Common myeloid progenitor, CD34-positive (primary cell): ENCODE results near the gene SLC25A44.
A peak's percentile ranks its signal among the peaks of the same experiment; 100 is the strongest.

ENCODE experiments used
- CTCF ChIA-PET: fragments of 350-600 bp; sonication (Branson Sonifier 250); formaldehyde crosslinking; loops from one replicate; lab custom pipeline; 2021; ENCODE audit warnings: antibody characterized with exemption; lab: Charles Lee
- POLR2A ChIA-PET: fragments of 350-600 bp; sonication (Branson Sonifier 250); formaldehyde crosslinking; loops from one replicate; lab custom pipeline; 2021; ENCODE audit warnings: antibody characterized with exemption; lab: Charles Lee
- DNase-seq, 3 donors: peaks; one replicate each; pipeline versions ENCODE4 v3.0.0 to v3.0.0-alpha.2; 2013
- H3K27ac ChIP-seq, 2 experiments: 1 replicate in 1 of 2; 2 replicates in 1 of 2; pipeline ENCODE4 v1.7.0; 2013; ENCODE audit warnings: inconsistent platforms in 2 of 2, low read length in 2 of 2, mild to moderate bottlenecking in 2 of 2, low read depth in 1 of 2, moderate library complexity in 1 of 2; ENCODE audit not compliant: severe bottlenecking in 2 of 2, insufficient read depth in 1 of 2, poor library complexity in 1 of 2
- H3K27me3 ChIP-seq, 5 experiments: replicated peaks in 2 of 5; 1 replicate in 3 of 5; 2 replicates in 2 of 5; pipeline versions ENCODE4 v1.6.1 to v1.7.0; 2013; ENCODE audit warnings: low read length in 4 of 5, mild to moderate bottlenecking in 2 of 5, moderate library complexity in 2 of 5, inconsistent platforms in 1 of 5; ENCODE audit not compliant: insufficient read depth in 5 of 5, control insufficient read depth in 4 of 5
- H3K36me3 ChIP-seq, 4 experiments: 1 replicate in 2 of 4; 2 replicates in 2 of 4; pipeline versions ENCODE4 v1.6.1 to v1.7.0; 2013; ENCODE audit warnings: low read length in 3 of 4, control low read depth in 1 of 4, mild to moderate bottlenecking in 1 of 4; ENCODE audit not compliant: control insufficient read depth in 4 of 4, insufficient read depth in 4 of 4
- H3K4me1 ChIP-seq, 4 experiments: 1 replicate in 3 of 4; 2 replicates in 1 of 4; pipeline versions ENCODE4 v1.6.1 to v1.7.1; 2013; ENCODE audit warnings: low read length in 3 of 4, mild to moderate bottlenecking in 3 of 4, control low read depth in 1 of 4, inconsistent platforms in 1 of 4, moderate library complexity in 1 of 4; ENCODE audit not compliant: control insufficient read depth in 4 of 4, insufficient read depth in 4 of 4; ENCODE audit errors: control extremely low read depth in 1 of 4
- H3K4me3 ChIP-seq, 7 experiments: 1 replicate in 4 of 7; 2 replicates in 3 of 7; pipeline versions ENCODE4 v1.5.1 to v1.7.0; 2013; ENCODE audit warnings: mild to moderate bottlenecking in 7 of 7, low read length in 6 of 7, moderate library complexity in 6 of 7, inconsistent platforms in 2 of 7, low read depth in 2 of 7, control low read depth in 1 of 7; ENCODE audit not compliant: insufficient read depth in 4 of 7, control insufficient read depth in 1 of 7; ENCODE audit errors: extremely low read depth in 1 of 7
- H3K9me3 ChIP-seq, 5 experiments: 1 replicate in 4 of 5; 2 replicates in 1 of 5; pipeline versions ENCODE4 v1.6.1 to v1.7.1; 2013; ENCODE audit warnings: low read length in 4 of 5, mild to moderate bottlenecking in 2 of 5, inconsistent platforms in 1 of 5, low read depth in 1 of 5, moderate library complexity in 1 of 5; ENCODE audit not compliant: control insufficient read depth in 4 of 5, insufficient read depth in 2 of 5; ENCODE audit errors: control extremely low read depth in 1 of 5
- WGBS: methylation state at CpG from one replicate; pipeline ENCODE4 v1.1.5; 2013; ENCODE audit not compliant: insufficient coverage; 5-methylcytosine and 5-hydroxymethylcytosine counted together

The SLC25A44 gene

DNA sequence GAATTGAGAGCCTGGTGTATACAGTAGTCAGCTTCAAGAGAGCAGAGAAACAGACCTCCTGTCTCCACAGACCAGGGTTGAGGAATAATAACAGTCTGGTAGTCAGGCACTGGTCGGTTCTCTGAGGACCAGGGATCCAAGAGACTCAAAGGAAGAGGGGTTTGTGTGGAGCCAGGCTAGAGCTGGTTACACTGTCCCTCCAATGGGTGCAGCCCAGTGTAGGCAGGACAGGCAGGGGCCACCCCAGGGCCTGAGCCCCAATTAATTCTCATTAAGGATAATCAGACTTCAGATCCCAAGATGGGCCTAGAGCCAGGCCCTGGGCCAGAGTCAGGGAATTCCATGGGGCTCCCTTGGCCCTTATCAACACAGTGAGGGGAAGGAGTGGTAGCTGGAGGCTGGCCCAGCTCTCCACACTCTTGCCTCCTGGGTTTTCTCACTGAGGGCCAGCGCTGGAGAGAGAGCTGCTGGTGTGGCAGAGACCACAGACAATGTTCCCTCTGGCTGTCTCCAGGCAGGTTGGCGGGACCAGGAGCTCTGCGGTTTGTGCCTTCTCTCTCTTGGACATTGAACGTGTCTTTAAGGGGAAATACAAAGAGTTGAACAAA is 31.4 kb upstream of the SLC25A44 start:
- DNase-seq = no peak
- Histone ChIP-seq H3K36me3 (peaks cover 0 to 31% (median 6%) of the 10 kb centered on the region in 4 experiments), H3K9me3 (no peaks in the 10 kb centered on the region), H3K27me3 (no peaks in the 10 kb centered on the region), H3K4me1 (peaks cover 0 to 15% (median 13%) of the 10 kb centered on the region in 4 experiments), H3K27ac (no peak overlapping the region), H3K4me3 (no peak overlapping the region)
- WGBS = 98% methylated on average over 5 of the region's 5 CpGs
- ChIA-PET CTCF (interaction anchor here (1.3 to 4.5 kb wide), 3 partner anchors 12 to 62 kb away, joined by 3 to 25 read pairs (median 4); no protein-coding TSS in a partner anchor), POLR2A (no interaction called here)

GRCh38 chr1:156163712-156164111 is 30.2 kb upstream of the SLC25A44 start:
- DNase-seq = no peak
- CTCF ChIA-PET = interaction anchor here (0.7 to 4.5 kb wide), 6 partner anchors 9 to 154 kb away, joined by 3 to 25 read pairs (median 4); no protein-coding TSS in a partner anchor
- Histone ChIP-seq H3K36me3 (peaks cover 0 to 25% (median 3%) of the 10 kb centered on the region in 4 experiments), H3K27ac (no peak overlapping the region), H3K27me3 (no peaks in the 10 kb centered on the region), H3K4me3 (no peak overlapping the region), H3K4me1 (peaks cover 0 to 15% (median 13%) of the 10 kb centered on the region in 4 experiments), H3K9me3 (no peaks in the 10 kb centered on the region)
- no CpG with 5 or more reads among the region's 1 CpG for WGBS
- POLR2A ChIA-PET = interaction anchor here (0.7 kb wide), 1 partner anchor 16 kb away, joined by 3 read pairs; no protein-coding TSS in a partner anchor

DNA sequence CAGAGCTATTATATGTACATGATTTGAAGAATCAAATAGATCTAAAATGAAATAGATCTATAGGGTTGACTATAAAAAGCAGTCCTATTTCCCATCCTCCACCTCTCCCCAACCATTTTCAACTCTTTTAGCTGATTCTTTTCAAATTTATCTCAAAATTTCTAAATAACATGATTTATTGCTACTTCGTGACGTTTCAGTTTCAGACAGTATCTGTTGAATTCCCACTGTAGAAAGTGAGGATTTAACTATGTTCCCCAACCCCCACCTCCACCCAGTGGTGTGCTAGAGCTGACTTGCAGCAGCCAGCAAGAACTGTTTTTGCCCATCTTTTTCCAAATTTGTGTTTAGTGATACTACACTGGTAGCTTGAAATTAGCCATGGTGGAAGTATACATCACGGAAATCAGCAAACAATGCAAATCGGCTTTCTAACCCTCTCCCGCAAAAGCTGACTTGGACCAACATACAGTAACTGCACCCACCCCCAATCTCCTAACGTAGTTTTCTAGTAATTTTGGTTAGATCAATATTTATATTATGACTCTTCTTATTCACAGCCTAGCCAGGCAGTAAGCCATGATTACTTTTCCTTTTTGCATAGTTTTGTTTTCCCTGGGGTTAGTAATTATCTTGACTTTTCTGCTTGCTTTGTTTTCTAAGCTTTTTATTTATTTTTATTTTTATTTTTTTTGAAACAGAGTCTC is 29.6 kb upstream of the SLC25A44 start:
- Histone ChIP-seq H3K27ac (no peak overlapping the region), H3K27me3 (no peaks in the 10 kb centered on the region), H3K4me1 (peaks cover 0 to 15% (median 13%) of the 10 kb centered on the region in 4 experiments), H3K4me3 (no peak overlapping the region), H3K9me3 (no peaks in the 10 kb centered on the region), H3K36me3 (peaks cover 0 to 27% (median 2%) of the 10 kb centered on the region in 4 experiments)
- CTCF ChIA-PET = interaction anchor here (0.7 to 4.5 kb wide), 9 partner anchors 8 to 153 kb away, joined by 3 to 25 read pairs (median 3); no protein-coding TSS in a partner anchor
- WGBS = 93% methylated on average over 3 of the region's 6 CpGs
- POLR2A ChIA-PET = interaction anchor here (0.7 kb wide), 1 partner anchor 16 kb away, joined by 3 read pairs; no protein-coding TSS in a partner anchor
- DNase-seq = no peak

DNA sequence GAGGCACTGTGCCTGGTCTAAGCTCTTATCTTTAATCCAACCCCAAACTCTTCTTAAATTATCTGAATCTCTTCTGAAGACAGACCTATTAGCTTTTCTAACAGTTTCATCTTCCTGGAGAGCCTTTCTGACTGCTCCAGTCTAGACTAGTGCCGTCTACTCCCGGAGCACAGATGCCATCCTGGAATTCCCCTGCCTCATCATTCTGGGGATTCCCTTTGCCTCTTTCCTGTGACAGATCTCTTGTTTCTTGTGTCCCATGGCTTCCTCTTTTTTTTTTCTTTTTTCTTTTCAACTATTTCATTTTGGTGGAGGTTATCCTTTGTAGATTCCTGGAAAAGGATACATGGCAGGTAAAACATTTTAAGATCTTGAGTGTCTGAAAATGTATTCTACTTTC is 28.8 kb upstream of the SLC25A44 start:
- 86% methylated on average over 2 of the region's 2 CpGs for WGBS
- Histone ChIP-seq H3K36me3 (peaks cover 0 to 25% (median 2%) of the 10 kb centered on the region in 4 experiments), H3K27me3 (no peaks in the 10 kb centered on the region), H3K27ac (no peak overlapping the region), H3K4me1 (peaks cover 0 to 14% (median 10%) of the 10 kb centered on the region in 4 experiments), H3K9me3 (no peaks in the 10 kb centered on the region), H3K4me3 (no peak overlapping the region)
- peak in 1 of 3 donors; percentile 53 for DNase-seq
- POLR2A ChIA-PET = interaction anchor here (0.6 kb wide), 1 partner anchor 63 kb away, joined by 3 read pairs; no protein-coding TSS in a partner anchor
- CTCF ChIA-PET = interaction anchor here (0.7 to 4.5 kb wide), 7 partner anchors 8 to 60 kb away, joined by 3 to 25 read pairs (median 4); no protein-coding TSS in a partner anchor

DNA sequence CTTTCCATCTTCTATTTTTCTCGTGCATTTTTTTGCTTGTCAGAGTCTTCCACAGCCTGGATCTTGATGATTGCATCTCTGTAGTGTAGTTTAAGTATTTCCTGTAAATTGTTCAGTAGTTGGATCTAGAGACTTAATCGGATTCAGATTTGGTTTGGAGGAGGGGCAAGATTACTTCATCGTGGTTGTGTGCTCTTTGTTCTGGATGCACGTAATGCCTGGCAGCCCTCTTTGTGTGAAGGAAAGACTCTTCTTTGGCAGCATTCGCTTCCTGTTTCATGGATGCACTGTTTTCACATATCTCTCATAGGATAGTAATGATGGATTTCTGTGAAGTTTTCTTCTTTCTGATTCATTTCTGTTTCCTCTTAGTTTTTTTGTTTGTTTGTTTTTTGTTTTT is 26.4 kb upstream of the SLC25A44 start:
- POLR2A ChIA-PET = no interaction called here
- H3K36me3 ChIP-seq = peaks cover 0 to 14% (median 3%) of the 10 kb centered on the region in 4 experiments
- no peaks in the 10 kb centered on the region for H3K27me3 ChIP-seq
- no peaks in the 10 kb centered on the region for H3K9me3 ChIP-seq
- no peak overlapping the region for H3K4me3 ChIP-seq
- H3K27ac ChIP-seq = no peak overlapping the region
- no peak for DNase-seq
- no peaks in the 10 kb centered on the region for H3K4me1 ChIP-seq
- CTCF ChIA-PET = no interaction called here
- 100% methylated on average over 1 of the region's 5 CpGs for WGBS

- WGBS = 86% methylated on average over 4 of the region's 9 CpGs
- Histone ChIP-seq H3K27me3 (no peaks in the 10 kb centered on the region), H3K9me3 (no peaks in the 10 kb centered on the region), H3K36me3 (peaks cover 0 to 35% (median 16%) of the 10 kb centered on the region in 4 experiments), H3K4me1 (peaks cover 0 to 1% (median 0%) of the 10 kb centered on the region in 4 experiments), H3K4me3 (no peak overlapping the region), H3K27ac (no peak overlapping the region)
- POLR2A ChIA-PET = interaction anchor here (0.6 kb wide), 1 partner anchor 83 kb away, joined by 3 read pairs; no protein-coding TSS in a partner anchor
- CTCF ChIA-PET = interaction anchor here (1.0 to 2.5 kb wide), 6 partner anchors 9 to 52 kb away, joined by 3 to 13 read pairs (median 4); no protein-coding TSS in a partner anchor
- DNase-seq = no peak
Measured at GRCh38 chr1:156172696-156173470, 21.0 kb upstream of the SLC25A44 start.
